Heart left ventricle (tissue), 16 donors: Measurements from ENCODE around the gene OGDH. TPM values are rescaled to one million over a fixed set of nuclear protein-coding genes. Genes with fewer than 3 reads are reported as not detected.

Experiments
- ATAC-seq, 4 donors: fragments of 200-7000 bp; cut with Tn5 transposase; one replicate each; pipeline ENCODE4 v1.9.1; 2020 to 2022; ENCODE audit warnings: moderate library complexity in 4 of 4, mild to moderate bottlenecking in 3 of 4, moderate number of reproducible peaks in 1 of 4
- DNase-seq, 5 donors: peaks; one replicate each; pipeline ENCODE4 v3.0.0-alpha.2; 2020
- H3K27ac ChIP-seq, 12 donors: fragments of 200-600 bp; sonication (generic) in 4 of 12; one replicate each; pipeline versions ENCODE4 v1.5.0 to v1.8.0; 2016 to 2022; ENCODE audit warnings: mild to moderate bottlenecking in 2 of 12
- H3K27me3 ChIP-seq, 9 donors: fragments of 200-600 bp; sonication (generic) in 2 of 9; one replicate each; pipeline versions ENCODE4 v1.5.1 to v1.8.0; 2016 to 2022; ENCODE audit warnings: mild to moderate bottlenecking in 3 of 9
- H3K36me3 ChIP-seq, 9 donors: fragments of 200-600 bp; sonication (generic) in 2 of 9; one replicate each; pipeline versions ENCODE4 v1.5.0 to v1.8.0; 2018 to 2022; ENCODE audit warnings: mild to moderate bottlenecking in 2 of 9
- H3K4me1 ChIP-seq, 12 donors: fragments of 200-600 bp; sonication (generic) in 4 of 12; one replicate each; pipeline versions ENCODE4 v1.5.0 to v1.8.0; 2016 to 2022; ENCODE audit warnings: mild to moderate bottlenecking in 3 of 12
- H3K4me3 ChIP-seq, 12 donors: fragments of 200-600 bp; sonication (generic) in 4 of 12; one replicate each; pipeline versions ENCODE4 v1.5.0 to v1.8.0; 2017 to 2022; ENCODE audit warnings: mild to moderate bottlenecking in 9 of 12, moderate library complexity in 4 of 12
- H3K9me3 ChIP-seq, 12 donors: fragments of 200-600 bp; sonication (generic) in 4 of 12; one replicate each; pipeline versions ENCODE4 v1.5.0 to v1.8.0; 2016 to 2022; ENCODE audit warnings: mild to moderate bottlenecking in 1 of 12
- POLR2A ChIP-seq, 2 donors: fragments of 450-650 bp; IDR thresholded peaks; one replicate each; pipeline ENCODE4 v1.6.1; 2017; ENCODE audit warnings: antibody characterized with exemption in 2 of 2, mild to moderate bottlenecking in 2 of 2, moderate library complexity in 2 of 2
- WGBS, 4 donors: extraction: QIAGEN DNeasy Blood & Tissue Kit in 2 of 4; methylation state at CpG; one replicate each; pipeline versions ENCODE4 v1.1.5 to v1.1.7; 2013 to 2018; 5-methylcytosine and 5-hydroxymethylcytosine counted together
- intact Hi-C, 10 donors: fragments of 100-400 bp; cut with DNase I; formaldehyde crosslinking; loops; one replicate each; pipeline versions ENCODE4 v1.11.1 to v1.14.2; 2022
- long read RNA-seq, 3 donors: library from polyadenylated mRNA; unstranded; transcript quantifications; one replicate each; pipeline ENCODE4 v2.0.0, GENCODE V29; 2020 to 2021
- polyA plus RNA-seq, 2 donors: library from polyadenylated mRNA; stranded (reverse); fragments of 200-250 nt; gene quantifications; one replicate each; pipeline ENCODE4 v1.2.3, GENCODE V29; 2013
- total RNA-seq, 9 donors: library from RNA; depleted of rRNA in 2 of 9; stranded (reverse); fragments of >200 nt in 2 of 9; fragmentation: NEBNext Ultra II Directional in 3 of 9; extraction: Animal tissue kit (Norgen Biotek cat#: 25700) in 3 of 9; gene quantifications; one replicate each; pipeline versions ENCODE4 v1.1.0 to v1.2.4, GENCODE V29; 2016 to 2023
- TF ChIP-seq, protein P1 (sequence below), 12 donors: fragments of 200-600 bp; sonication (generic) in 4 of 12; IDR thresholded peaks; one replicate each; pipeline versions ENCODE4 v1.5.0 to v1.8.0; 2018 to 2022; ENCODE audit warnings: antibody characterized with exemption in 12 of 12, mild to moderate bottlenecking in 5 of 12
- donor health status: ischemic (EF 13 %, LVEDD 7.1; RV severe dilation, severe dysfunction).
- donor health status: healthy with polysubstance abuse.
- donor health status: DM: no; HTN: yes; CAD: no.
- donor health status: DM: no; HTN: no; CAD: no.
- donor health status: ischemic (EF 25% LVEDD 6.9; RV normal size, moderate dysfunction).
- donor health status: ischemic (EF 25% LVEDD 5.7; RV mildly dilated, moderate dysfunction).
- donor health status: healthy.
- donor health status: DM: yes; HTN: yes; CAD: no.
- donor health status: ischemic (EF 35%, LVEDD 5.7; RV mildly dilated, moderate dysfunction).
- donor health status: nonischemic (EF 11% LVEDD 7.7; RV severe dilation, severe dysfunction).
- donor health status: DM: yes; HTN: yes; CAD: no.
- donor health status: PGD.
- donor health status: ischemic (EF 29% LVEDD 5.4; RV normal size, mild dysfunction).
- donor health status: nonischemic (EF 23%, LVEDD 6.1; RV moderate dilation, normal function).

The OGDH gene
- total RNA-seq (100 to 1,000 TPM; 394 to 789 (median 635) TPM), polyA plus RNA-seq (100 to 1,000 TPM; 247 to 519 TPM)
- long read RNA-seq, donor 1, full-length matches to known transcripts = 34 of 309 reads
- long read RNA-seq, donor 1, partial matches to known transcripts = 259 of 309 reads
- long read RNA-seq, donor 1, other reads (novel, unspliced or antisense) = 16 of 309 reads
- long read RNA-seq, donor 2, full-length matches to known transcripts = 199 of 1,494 reads
- long read RNA-seq, donor 2, partial matches to known transcripts = 962 of 1,494 reads
- long read RNA-seq, donor 2, other reads (novel, unspliced or antisense) = 333 of 1,494 reads
- long read RNA-seq, donor 3, full-length matches to known transcripts = 36 of 446 reads
- long read RNA-seq, donor 3, partial matches to known transcripts = 308 of 446 reads
- long read RNA-seq, donor 3, other reads (novel, unspliced or antisense) = 102 of 446 reads

DNA sequence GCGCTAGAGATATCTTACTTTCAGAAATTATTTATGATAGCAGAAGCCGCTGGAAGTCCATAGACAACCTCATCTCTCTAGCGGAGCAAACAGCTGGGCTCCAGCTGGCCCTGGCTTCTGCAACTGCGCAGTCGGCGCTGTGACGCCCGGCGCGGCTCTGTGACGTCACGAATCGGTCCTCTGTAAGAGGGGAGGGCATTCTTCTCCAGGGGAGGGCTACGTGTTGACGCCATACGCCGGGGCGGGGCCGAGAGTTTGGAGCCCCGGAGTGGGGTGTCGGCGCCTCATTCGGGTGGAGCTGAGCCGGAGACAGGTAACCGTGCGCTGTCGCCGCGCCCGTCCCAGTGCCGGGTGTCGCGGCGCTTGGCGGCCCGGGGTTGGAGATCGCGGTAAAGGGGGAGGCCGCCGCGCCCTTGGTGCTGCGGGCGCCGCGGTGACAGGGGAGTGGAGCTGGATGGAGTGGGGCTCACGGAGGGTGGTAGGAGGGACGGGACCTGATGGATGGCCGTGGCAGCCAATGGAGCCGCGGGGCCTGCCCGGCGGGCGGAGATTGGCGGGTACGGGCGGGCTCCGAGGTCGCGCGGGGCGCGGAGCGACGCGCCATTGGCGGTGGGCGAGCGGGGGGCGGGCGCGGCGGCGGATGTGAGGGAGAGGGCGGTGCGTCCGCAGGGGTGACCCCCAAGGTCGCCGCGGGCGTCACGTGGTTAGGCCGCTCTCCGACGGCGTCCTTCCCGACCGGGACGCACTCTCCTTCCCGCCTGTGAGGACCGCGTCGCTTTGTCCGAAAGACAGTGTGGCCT, at the start of gene OGDH:
TSS of gene OGDH (plus strand) at position 287 of the 800 bp plus-strand sequence. CDS start 17,717 bp downstream, outside the sequence.
- ATAC-seq = peak; percentile 94 to 99 (median 96)
- 0 to 1% (median 1%) methylated on average over 27 to 93 of the region's 93 CpGs for WGBS, 4 donors
- Histone ChIP-seq H3K27ac (peak within 1 kb of the TSS; percentile 93 to 99 (median 98)), H3K9me3 (no peaks in the 10 kb centered on the region), H3K4me1 (peaks cover 0 to 33% (median 23%) of the 10 kb centered on the region in 12 donors), H3K4me3 (peak within 1 kb of the TSS; percentile 47 to 93 (median 75)), H3K36me3 (no peaks in the 10 kb centered on the region), H3K27me3 (no peaks in the 10 kb centered on the region)
- TF ChIP-seq POLR2A (IDR thresholded peaks at IDR 0.05) = peak; percentile 85 to 96
- TF ChIP-seq, protein P1, sequence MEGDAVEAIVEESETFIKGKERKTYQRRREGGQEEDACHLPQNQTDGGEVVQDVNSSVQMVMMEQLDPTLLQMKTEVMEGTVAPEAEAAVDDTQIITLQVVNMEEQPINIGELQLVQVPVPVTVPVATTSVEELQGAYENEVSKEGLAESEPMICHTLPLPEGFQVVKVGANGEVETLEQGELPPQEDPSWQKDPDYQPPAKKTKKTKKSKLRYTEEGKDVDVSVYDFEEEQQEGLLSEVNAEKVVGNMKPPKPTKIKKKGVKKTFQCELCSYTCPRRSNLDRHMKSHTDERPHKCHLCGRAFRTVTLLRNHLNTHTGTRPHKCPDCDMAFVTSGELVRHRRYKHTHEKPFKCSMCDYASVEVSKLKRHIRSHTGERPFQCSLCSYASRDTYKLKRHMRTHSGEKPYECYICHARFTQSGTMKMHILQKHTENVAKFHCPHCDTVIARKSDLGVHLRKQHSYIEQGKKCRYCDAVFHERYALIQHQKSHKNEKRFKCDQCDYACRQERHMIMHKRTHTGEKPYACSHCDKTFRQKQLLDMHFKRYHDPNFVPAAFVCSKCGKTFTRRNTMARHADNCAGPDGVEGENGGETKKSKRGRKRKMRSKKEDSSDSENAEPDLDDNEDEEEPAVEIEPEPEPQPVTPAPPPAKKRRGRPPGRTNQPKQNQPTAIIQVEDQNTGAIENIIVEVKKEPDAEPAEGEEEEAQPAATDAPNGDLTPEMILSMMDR (IDR thresholded peaks at IDR 0.05) = no peak
- DNase-seq = peak; percentile 99 to 100 (median 99)
- intact Hi-C loops = loop anchor here in 8 of 10 donors (1.0 to 10.0 kb wide), 15 partner anchors 24 to 242 kb away; partner anchors contain the start of genes ZMIZ2 (in 4 of the 8), H2AZ2 (in 3 of the 8), PPIA (in 2 of the 8) and TMED4 (in 1 of the 8)

- Histone ChIP-seq H3K36me3 (no peaks in the 10 kb centered on the region), H3K27me3 (no peaks in the 10 kb centered on the region), H3K9me3 (no peaks in the 10 kb centered on the region), H3K4me1 (no peaks in the 10 kb centered on the region), H3K27ac (no peak overlapping the region), H3K4me3 (no peak overlapping the region)
- ATAC-seq = no peak
- DNase-seq = no peak
- intact Hi-C loops = loop anchor here in 1 of 10 donors (5.0 kb wide), 1 partner anchor 50 kb away; no protein-coding TSS in a partner anchor
- 84 to 89% (median 87%) methylated on average over 2 of the region's 2 CpGs for WGBS, 4 donors
- TF ChIP-seq, protein P1 (IDR thresholded peaks at IDR 0.05) = no peak
- TF ChIP-seq POLR2A (IDR thresholded peaks at IDR 0.05) = no peak
These were observed 48.9 kb upstream of the OGDH start for GRCh38 chr7:44557485-44557884.

DNA sequence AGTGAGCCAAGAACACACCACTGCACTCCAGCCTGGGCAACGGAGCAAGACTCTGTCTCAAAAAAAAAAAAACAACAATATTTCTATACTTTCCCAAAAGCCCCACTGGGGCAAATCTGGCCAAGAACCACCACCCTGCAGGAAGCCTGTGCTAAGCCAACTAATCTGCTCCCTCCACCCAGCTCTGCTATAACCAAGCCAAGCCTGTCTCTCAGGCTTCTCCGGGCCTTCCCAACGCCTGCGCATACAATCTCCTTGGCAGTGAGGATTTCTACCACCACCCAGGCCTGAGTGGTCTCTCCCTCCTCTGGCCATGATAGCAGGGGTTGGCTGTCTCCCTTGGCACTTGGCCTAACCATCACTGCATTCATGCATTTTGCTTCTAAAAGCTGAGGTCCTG, 46.9 kb upstream of the OGDH start:
- Histone ChIP-seq H3K4me3 (no peak overlapping the region), H3K27ac (no peak overlapping the region), H3K27me3 (no peaks in the 10 kb centered on the region), H3K9me3 (no peaks in the 10 kb centered on the region), H3K4me1 (no peaks in the 10 kb centered on the region), H3K36me3 (peaks cover 0 to 13% (median 5%) of the 10 kb centered on the region in 9 donors)
- no peak for TF ChIP-seq POLR2A (IDR thresholded peaks at IDR 0.05)
- TF ChIP-seq, protein P1 (IDR thresholded peaks at IDR 0.05) = no peak
- intact Hi-C loops = loop anchor here in 1 of 10 donors (5.0 kb wide), 1 partner anchor 52 kb away; no protein-coding TSS in a partner anchor
- DNase-seq = no peak
- 72 to 82% (median 79%) methylated on average over 4 of the region's 4 CpGs for WGBS, 4 donors
- no peak for ATAC-seq
